ENCODE data around the gene BPIFB1.

BPIFB1 gene

DNA sequence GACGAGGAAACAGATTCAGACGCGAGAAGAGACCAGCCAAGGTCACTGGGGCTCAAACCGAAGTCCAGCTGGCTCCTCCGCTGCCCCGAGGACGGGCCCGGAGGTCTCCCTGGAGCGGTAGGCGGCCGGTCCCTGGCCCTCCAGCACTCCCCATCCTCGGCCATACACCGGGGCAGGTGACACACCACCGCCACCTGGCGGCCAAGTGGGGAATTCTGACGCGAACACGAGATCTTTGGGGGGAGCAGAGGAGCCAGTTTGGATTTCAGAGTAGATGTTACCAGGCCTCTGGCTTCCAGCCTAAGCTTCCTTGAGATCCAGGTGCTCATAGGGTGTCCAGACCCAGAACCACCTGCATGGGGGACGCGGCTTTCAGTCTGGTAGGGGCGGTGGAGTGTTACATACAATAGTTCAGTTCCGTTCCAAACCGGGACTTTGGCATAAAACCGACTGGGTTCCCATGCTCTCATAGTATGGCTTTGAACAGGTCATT is 16.1 kb downstream of the BPIFB1 start:
- DNase-seq, result peak; percentile 72

DNA sequence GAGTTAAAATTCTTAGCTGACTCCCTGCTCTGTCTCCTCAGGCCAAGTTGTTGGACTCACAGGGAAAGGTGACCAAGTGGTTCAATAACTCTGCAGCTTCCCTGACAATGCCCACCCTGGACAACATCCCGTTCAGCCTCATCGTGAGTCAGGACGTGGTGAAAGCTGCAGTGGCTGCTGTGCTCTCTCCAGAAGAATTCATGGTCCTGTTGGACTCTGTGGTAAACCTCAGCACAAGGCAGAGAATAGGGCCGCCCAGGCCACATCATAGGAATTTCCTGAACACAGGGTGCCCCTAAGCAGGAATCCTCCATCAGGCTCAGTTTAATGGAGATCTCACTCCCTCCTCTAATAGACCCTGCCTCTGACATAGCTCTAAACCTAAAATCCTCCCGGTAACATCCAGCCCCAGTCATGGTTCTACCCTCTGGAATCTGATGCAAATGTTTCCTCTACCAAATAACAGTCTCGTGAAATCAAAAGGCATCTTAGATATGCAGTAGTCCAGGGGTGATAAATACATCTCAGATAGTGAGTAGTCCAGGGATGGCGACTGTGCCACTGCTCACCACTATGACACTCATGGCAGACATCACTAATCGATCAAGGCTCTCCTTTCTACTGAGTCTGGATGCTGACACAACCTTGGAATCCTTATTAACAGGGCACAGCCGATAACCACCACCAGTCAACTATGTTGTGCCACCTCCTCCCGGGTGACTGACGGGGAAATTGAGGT is 18.3 kb downstream of the BPIFB1 start:
- DNase-seq, result no peak

- no peak for DNase-seq
Measured at GRCh38 chr20:33303595-33303994, 20.6 kb downstream of the BPIFB1 start.

GRCh38 chr20:33304046-33304445 is 21.0 kb downstream of the BPIFB1 start:
- no peak for DNase-seq

DNA sequence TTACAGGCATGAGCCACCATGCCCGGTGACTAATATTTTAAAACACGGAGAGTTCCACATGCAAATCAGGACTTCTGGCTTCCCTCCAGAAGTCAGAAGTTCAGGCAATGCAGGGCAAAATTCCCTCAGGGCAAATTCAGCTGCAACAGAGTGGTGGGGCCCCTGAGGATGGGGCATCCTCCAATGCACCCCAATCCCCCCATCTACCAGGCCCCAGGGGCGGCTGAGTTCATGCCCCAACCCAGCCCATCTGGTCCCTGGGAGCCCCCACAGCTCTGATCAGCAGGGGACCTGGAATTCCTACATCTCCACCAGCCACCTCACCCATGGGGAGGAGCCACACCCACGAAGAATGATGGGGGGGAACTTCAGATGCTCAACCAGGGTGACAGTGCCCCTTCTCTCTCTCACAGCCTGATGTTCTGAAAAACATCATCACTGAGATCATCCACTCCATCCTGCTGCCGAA is 22.6 kb downstream of the BPIFB1 start:
- no peak for DNase-seq

DNA sequence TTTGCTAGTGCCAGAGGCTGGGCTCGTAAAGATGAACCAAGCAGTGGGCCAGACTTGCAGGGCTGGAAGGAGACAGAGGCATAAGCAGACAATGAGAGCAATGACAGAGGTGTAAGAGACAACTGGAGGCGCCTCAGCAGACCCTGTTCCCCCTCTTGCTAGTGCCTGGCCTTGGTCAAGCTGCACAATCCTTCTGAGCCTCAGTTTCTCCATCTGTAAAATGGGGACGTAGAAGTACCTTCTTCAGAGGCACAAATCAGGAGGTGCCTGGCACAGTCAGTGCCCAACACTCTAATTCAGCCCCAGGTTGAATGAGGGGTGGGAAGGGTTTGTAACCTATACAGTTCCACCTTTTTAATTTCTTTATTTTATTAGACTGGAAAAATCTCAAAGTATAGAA is 23.2 kb downstream of the BPIFB1 start:
- DNase-seq, result no peak

DNA sequence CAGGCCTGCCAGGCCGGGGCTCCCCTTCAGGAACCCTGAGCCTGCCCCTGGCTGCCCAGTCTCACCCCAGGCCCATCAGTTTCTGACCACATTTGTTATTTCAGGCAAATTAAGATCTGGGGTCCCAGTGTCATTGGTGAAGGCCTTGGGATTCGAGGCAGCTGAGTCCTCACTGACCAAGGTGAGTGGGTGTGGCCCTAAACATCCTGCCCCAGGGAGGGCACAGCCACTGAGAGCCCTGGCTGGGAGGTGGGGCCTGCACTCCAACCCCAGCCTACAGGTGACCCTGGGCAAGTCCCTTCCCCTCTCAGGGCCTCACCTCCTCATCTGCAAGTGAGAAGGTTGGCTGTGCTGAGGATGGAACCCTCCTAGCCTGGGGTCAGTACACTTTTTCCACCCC is 23.8 kb downstream of the BPIFB1 start:
- DNase-seq, result no peak

DNA sequence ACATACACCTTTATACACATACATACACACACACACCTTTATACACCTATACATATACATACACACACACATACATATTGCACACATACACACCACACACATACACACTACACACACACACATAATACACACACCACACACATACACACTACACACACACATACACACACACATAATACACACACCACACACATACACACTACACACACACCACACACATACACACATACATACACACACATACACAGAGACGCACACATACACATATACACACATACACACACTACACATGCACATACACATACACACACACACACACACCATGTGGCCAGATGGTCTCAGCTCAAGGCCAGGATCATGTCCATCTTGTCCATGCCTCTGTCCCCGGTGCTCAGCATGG is 25.7 kb downstream of the BPIFB1 start:
- no peak for DNase-seq

GRCh38 chr20:33309631-33310030 is 26.6 kb downstream of the BPIFB1 start:
- DNase-seq, result no peak

DNA sequence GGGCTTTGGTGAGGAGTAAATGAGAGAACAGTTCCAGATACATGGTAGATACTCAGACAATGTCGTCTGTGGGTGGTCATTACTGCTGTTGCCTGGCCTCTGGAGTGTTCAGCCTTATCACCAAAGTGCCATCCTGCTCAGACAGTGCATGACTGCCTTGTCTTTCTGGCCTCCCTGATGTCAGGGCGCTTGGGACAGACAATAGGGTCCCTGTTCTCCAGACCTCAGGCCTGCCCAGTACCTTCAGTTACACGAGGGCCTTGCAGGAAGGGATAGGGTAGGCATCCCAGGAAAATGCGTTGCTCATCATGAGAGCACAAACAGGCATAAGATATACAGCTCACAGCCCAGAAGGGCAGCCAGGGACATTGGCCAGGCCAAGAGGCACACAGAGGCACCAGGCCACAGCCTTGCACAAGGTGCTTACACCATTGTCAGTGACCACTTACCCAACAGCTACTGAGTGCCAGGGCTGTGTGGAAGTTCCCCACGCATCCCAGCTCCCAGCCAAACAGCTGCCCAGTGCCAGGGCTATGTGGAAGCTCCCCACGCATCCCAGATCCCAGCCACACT is 27.4 kb downstream of the BPIFB1 start:
- DNase-seq, result no peak

DNA sequence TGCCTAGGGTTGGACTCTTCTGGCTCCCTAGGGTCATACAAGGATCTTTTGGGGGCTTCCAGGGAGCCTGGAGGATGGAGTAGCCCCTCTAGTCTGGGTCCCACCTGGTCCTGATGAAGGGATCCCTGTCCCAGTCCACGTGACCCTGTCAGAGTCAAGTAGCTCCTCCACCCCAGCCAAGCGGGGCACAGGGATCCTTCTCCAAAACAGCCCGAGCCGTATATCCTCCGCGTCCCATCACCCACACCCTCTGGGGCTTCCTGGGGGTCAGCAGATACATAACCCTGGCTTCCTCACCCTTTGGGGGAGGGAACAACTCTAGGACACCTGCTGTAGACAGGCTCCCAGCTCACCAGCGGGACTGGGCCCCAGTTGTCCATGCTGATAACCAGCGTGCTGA is 28.0 kb downstream of the BPIFB1 start:
- no peak for DNase-seq

DNA sequence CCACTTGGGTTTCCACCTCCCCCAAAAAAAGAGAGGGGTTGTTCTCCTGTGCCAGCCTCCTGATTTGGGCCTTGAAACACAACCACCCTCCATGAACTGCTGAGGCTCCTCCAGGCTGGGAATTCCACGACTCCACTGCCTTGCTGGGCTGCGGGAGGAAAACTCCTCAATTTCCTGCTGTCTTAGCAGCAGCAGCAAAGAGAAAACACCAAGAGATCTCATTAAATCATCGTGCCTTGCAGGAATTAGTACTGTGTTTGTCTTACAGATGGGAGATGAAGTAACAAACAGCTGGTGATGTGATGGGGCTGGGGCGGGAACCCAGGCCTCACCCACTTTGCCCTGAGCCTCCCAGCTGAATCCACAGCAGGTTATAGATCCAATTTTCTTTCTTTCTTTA is 29.0 kb downstream of the BPIFB1 start:
- DNase-seq, result no peak

DNA sequence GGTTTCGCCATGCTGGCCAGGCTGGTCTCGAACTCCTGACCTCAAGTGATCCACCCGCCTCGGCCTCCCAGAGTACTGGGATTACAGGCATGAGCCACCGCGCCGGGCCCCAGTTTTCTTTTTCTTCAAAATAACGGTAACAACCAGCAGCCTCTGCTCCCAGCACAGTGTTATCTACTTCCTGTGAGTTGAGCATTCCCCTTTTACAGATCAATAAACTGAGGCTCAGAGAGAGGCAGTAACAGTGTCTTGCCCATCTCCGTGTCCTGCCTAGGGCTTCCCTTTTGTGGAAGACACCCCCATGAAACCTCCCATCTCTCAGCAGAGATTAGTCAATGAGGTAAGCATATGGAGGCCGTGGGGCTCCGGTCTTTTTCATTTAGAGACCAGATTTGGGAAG is 29.6 kb downstream of the BPIFB1 start:
- DNase-seq, result no peak

DNA sequence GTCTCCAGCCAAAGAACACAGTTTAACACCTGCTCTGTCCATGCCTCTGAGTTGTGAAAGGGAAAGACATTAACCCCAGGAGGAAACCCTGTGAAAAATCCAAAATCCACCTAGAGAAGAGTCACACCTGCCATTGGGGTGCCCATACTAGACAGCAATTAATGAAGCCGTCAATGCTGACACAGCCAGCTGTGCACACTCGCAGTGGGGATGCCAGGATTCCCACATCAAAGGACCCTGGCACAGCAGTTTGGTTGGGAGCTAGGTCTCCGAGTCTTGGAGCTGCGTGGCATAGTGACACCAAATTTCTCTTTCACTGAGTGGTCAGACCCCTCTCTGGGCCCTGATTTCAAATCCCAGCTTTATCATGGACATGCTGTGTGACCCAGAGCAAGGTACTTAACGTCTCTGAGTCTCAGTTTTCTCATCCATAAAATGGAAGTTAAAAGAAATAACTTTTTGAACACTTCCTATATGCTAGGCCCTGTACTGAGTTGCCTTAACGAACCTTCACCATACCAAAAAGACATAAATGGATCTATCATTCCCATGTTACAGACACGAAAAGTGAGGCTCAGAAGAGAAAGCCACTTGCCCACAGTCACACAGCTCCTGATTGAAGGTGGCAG is 30.8 kb downstream of the BPIFB1 start:
- DNase-seq, result no peak

DNA sequence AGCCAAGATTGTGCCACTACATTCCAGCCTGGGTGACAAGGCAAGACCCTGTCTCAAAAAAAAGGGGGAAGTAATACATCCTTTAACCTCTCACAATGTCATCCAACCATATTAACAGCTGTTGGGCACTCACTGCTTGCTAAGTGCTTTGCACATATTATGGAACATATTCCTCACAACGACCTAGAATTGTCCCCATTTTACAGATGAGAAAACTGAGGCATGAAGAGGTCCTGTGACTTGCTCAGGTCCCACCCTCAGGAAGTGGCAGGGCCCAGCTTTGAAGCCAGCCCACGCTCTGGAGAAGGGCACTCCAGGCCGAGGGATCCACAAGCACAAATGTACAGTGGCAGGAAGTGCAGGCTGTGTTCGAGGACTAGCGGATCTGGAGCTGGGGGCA is 33.3 kb downstream of the BPIFB1 start:
- no peak for DNase-seq

GRCh38 chr20:33316958-33317357 is 33.9 kb downstream of the BPIFB1 start:
- no peak for DNase-seq

- DNase-seq, result no peak
Measured at GRCh38 chr20:33317424-33318095, 34.5 kb downstream of the BPIFB1 start.

GRCh38 chr20:33318096-33318429 is 35.0 kb downstream of the BPIFB1 start:
- DNase-seq, result no peak

DNA sequence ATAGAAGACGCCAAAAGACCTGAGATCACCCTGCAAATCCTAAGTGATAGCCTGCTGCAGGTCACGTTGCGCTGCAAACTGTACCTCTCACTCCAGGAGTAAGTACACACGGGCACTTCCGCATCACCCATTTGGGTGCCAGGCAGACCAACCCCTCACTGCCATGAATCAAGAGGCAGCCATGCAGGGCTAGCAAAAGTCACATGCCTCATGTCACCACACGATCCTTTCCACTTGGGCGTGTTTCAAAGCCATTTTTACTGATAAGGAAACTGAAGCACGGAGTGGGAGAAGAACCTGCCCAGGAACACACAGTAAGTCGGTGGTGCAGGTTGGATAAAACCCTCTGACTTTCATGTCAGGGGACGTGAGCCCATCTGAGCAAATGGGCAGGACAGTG is 37.0 kb downstream of the BPIFB1 start:
- no peak for DNase-seq

- DNase-seq, result no peak
Measured at GRCh38 chr20:33322456-33322855, 39.4 kb downstream of the BPIFB1 start.

- DNase-seq, result no peak
Measured at GRCh38 chr20:33323236-33323635, 40.2 kb downstream of the BPIFB1 start.

GRCh38 chr20:33325350-33325749 is 42.3 kb downstream of the BPIFB1 start:
- DNase-seq, result no peak

Measured in activated CD4-positive, alpha-beta T cell treated with anti-CD3 and anti-CD28 coated beads, Interleukin-10, Interleukin-2, amounts not matched to agents 100 ng/mL and 50 ng/mL, durations not matched to agents 16 hours and 8 hours (primary cell).